HCT116 (cell line): Measurements from ENCODE around the gene RNPEP. TPM values are rescaled to one million over a fixed set of nuclear protein-coding genes. Genes with fewer than 3 reads are reported as not detected.
A peak's percentile ranks its signal among the peaks of the same experiment; 100 is the strongest.

Source experiments
- ATAC-seq: fragments of 200-7000 bp; cut with Tn5 transposase; 2 replicates; pipeline ENCODE4 v1.9.1; 2020; ENCODE audit warnings: mild to moderate bottlenecking, moderate library complexity
- BruUV-seq: library from RNA; stranded (reverse); fragments of 400-500 nt; replicated peaks from 2 replicates; lab custom pipeline; 2021; lab: Mats Ljungman, UMichigan
- CTCF ChIA-PET: fragments of 300-600 bp; sonication (Branson Sonifier 250); formaldehyde crosslinking; loops from one replicate; lab custom pipeline; 2021; ENCODE audit warnings: antibody characterized with exemption; lab: Charles Lee
- POLR2A ChIA-PET: fragments of 300-600, 350-600 bp; sonication (Branson Sonifier 250); formaldehyde crosslinking; loops from one replicate; lab custom pipeline; 2021; ENCODE audit warnings: antibody characterized with exemption; lab: Charles Lee
- RAD21 ChIA-PET, 2 experiments: fragments of 300-600 bp; sonication (Branson Sonifier 250); formaldehyde crosslinking; loops; one replicate each; lab custom pipeline; 2023; ENCODE audit warnings: low total read pairs in 2 of 2; ENCODE audit not compliant: uncharacterized antibody in 2 of 2, unreplicated experiment in 2 of 2, low non-redundant PET in 1 of 2; lab: Charles Lee
- DNase-seq: peaks from one replicate; pipeline ENCODE4 v3.0.0-alpha.2; 2010; ENCODE audit warnings: low read depth, low spot score
- H2AFZ ChIP-seq: fragments of 200-600 bp; shearing (Covaris generic), sonication (generic); 2 replicates; pipeline ENCODE4 v1.6.1; 2017; ENCODE audit warnings: low read depth, mixed run types, mixed read lengths, antibody characterized with exemption, low read length; ENCODE audit not compliant: poor library complexity, severe bottlenecking
- H3K27ac ChIP-seq: 2 replicates; pipeline ENCODE4 v1.5.1; 2012; ENCODE audit warnings: low read depth, low read length
- H3K27me3 ChIP-seq: fragments of 200-600 bp; sonication (generic); 2 replicates; pipeline ENCODE4 v1.6.1; 2016; ENCODE audit warnings: mixed run types, low read length, mixed read lengths; ENCODE audit not compliant: insufficient read depth
- H3K36me3 ChIP-seq, 2 experiments: fragments of 200-500 bp in 1 of 2; fragments of 200-600 bp in 1 of 2; sonication (Bioruptor generic) in 1 of 2; sonication (generic) in 1 of 2; 2 replicates each; pipeline versions ENCODE4 v1.5.1 to v1.6.1; 2014 to 2016; ENCODE audit warnings: low read length in 2 of 2, inconsistent platforms in 1 of 2, mixed read lengths in 1 of 2, mixed run types in 1 of 2; ENCODE audit not compliant: insufficient read depth in 2 of 2, control insufficient read depth in 1 of 2
- H3K4me1 ChIP-seq, 2 experiments: fragments of 200-600 bp in 1 of 2; sonication (generic) in 1 of 2; 2 replicates each; pipeline versions ENCODE4 v1.5.1 to v1.6.1; 2012 to 2017; ENCODE audit warnings: low read length in 2 of 2, inconsistent platforms in 1 of 2, mild to moderate bottlenecking in 1 of 2, mixed read lengths in 1 of 2, mixed run types in 1 of 2, moderate library complexity in 1 of 2; ENCODE audit not compliant: insufficient read depth in 2 of 2, control insufficient read depth in 1 of 2
- H3K4me2 ChIP-seq: fragments of 200-600 bp; sonication (generic); 2 replicates; pipeline ENCODE4 v1.6.1; 2017; ENCODE audit warnings: mixed run types, low read length, mixed read lengths
- H3K4me3 ChIP-seq, 2 experiments: fragments of 200-600 bp in 1 of 2; sonication (generic) in 1 of 2; replicated peaks in 1 of 2; 2 replicates each; pipeline ENCODE4 v1.5.1; 2011 to 2016; ENCODE audit warnings: low read length in 2 of 2, control low read depth in 1 of 2, low read depth in 1 of 2, mild to moderate bottlenecking in 1 of 2, mixed read lengths in 1 of 2, mixed run types in 1 of 2
- H3K79me2 ChIP-seq: fragments of 200-600 bp; sonication (generic); 2 replicates; pipeline ENCODE4 v1.6.1; 2017; ENCODE audit warnings: mild to moderate bottlenecking, mixed run types, low read length, moderate library complexity, mixed read lengths; ENCODE audit not compliant: insufficient read depth
- H3K9ac ChIP-seq: fragments of 200-600 bp; sonication (generic); 2 replicates; pipeline ENCODE4 v1.6.1; 2016; ENCODE audit warnings: low read length, mixed read lengths
- H3K9me2 ChIP-seq: fragments of 200-600 bp; sonication (generic), shearing (Covaris generic); 2 replicates; pipeline ENCODE4 v1.6.1; 2017; ENCODE audit warnings: mixed run types, mild to moderate bottlenecking, moderate library complexity; ENCODE audit not compliant: insufficient read depth
- H3K9me3 ChIP-seq, 2 experiments: fragments of 200-500 bp in 1 of 2; fragments of 200-600 bp in 1 of 2; sonication (Bioruptor generic) in 1 of 2; sonication (generic) in 1 of 2; 2 replicates each; pipeline ENCODE4 v1.6.1; 2014 to 2017; ENCODE audit warnings: low read length in 2 of 2, mixed read lengths in 2 of 2, inconsistent platforms in 1 of 2, low read depth in 1 of 2, mild to moderate bottlenecking in 1 of 2, mixed run types in 1 of 2, moderate library complexity in 1 of 2; ENCODE audit not compliant: control insufficient read depth in 1 of 2, insufficient read depth in 1 of 2
- H4K20me1 ChIP-seq: fragments of 200-600 bp; sonication (generic), shearing (Covaris generic); 2 replicates; pipeline ENCODE4 v1.6.1; 2017; ENCODE audit warnings: mixed run types, mild to moderate bottlenecking, moderate library complexity; ENCODE audit not compliant: insufficient read depth
- CBX3 ChIP-seq: IDR thresholded peaks from 2 replicates; pipeline ENCODE4 v1.6.1; 2012; ENCODE audit warnings: low read depth
- EGR1 ChIP-seq: IDR thresholded peaks from 2 replicates; pipeline ENCODE4 v1.6.1; 2012; ENCODE audit warnings: low read depth
- EZH2phosphoT487 ChIP-seq: fragments of 200-600 bp; IDR thresholded peaks from 2 replicates; pipeline ENCODE4 v1.6.1; 2018; ENCODE audit warnings: antibody characterized with exemption, borderline replicate concordance
- POLR2AphosphoS5 ChIP-seq: IDR thresholded peaks from 2 replicates; pipeline ENCODE4 v1.6.1; 2011; ENCODE audit warnings: mild to moderate bottlenecking, low read depth, low read length, moderate library complexity
- RAD21 ChIP-seq: IDR thresholded peaks from 2 replicates; pipeline ENCODE4 v1.6.1; 2012; ENCODE audit warnings: low read depth, mild to moderate bottlenecking
- SRF ChIP-seq: IDR thresholded peaks from 2 replicates; pipeline ENCODE4 v1.6.1; 2012; ENCODE audit warnings: low read depth
- TCF7L2 ChIP-seq: IDR thresholded peaks from 2 replicates; pipeline ENCODE4 v1.7.0; 2011; ENCODE audit warnings: borderline replicate concordance, inconsistent platforms; ENCODE audit not compliant: insufficient read depth, insufficient read length; ENCODE audit errors: extremely low read depth
- YY1 ChIP-seq: IDR thresholded peaks from 2 replicates; pipeline ENCODE4 v1.6.1; 2011; ENCODE audit warnings: low read length, low read depth, moderate library complexity, mild to moderate bottlenecking; ENCODE audit not compliant: insufficient replicate concordance; ENCODE audit errors: extremely low read depth
- intact Hi-C: fragments of 100-400 bp; cut with micrococcal nuclease; formaldehyde crosslinking; loops from 2 replicates; pipeline ENCODE4 v1.10.0; 2022
- total RNA-seq: library from RNA; stranded (reverse); gene quantifications from one replicate; pipeline ENCODE4 v1.2.1, GENCODE V29; 2021; ENCODE audit not compliant: unreplicated experiment
- TF ChIP-seq, protein P1 (sequence below): IDR thresholded peaks from 2 replicates; pipeline ENCODE4 v1.6.1; 2011; ENCODE audit warnings: mild to moderate bottlenecking, low read length, moderate library complexity; ENCODE audit not compliant: insufficient replicate concordance; ENCODE audit errors: extremely low read depth
- TF ChIP-seq, protein P2 (sequence below), 3 experiments: fragments of 200-600 bp in 1 of 3; sonication (generic) in 1 of 3; IDR thresholded peaks in 2 of 3; conservative IDR thresholded peaks in 1 of 3; 2 replicates each; pipeline ENCODE4 v1.5.1; 2012 to 2017; ENCODE audit warnings: low read depth in 2 of 3, low read length in 2 of 3, antibody characterized with exemption in 1 of 3, borderline replicate concordance in 1 of 3, control low read depth in 1 of 3, mild to moderate bottlenecking in 1 of 3, mixed read lengths in 1 of 3, mixed run types in 1 of 3, moderate library complexity in 1 of 3; ENCODE audit not compliant: insufficient read depth in 1 of 3
- TF ChIP-seq, protein P3 (sequence below): IDR thresholded peaks from 2 replicates; pipeline ENCODE4 v1.6.1; 2012

RNPEP gene
- total RNA-seq, 1 experiment from 2014 or later = 85.9 TPM

DNA sequence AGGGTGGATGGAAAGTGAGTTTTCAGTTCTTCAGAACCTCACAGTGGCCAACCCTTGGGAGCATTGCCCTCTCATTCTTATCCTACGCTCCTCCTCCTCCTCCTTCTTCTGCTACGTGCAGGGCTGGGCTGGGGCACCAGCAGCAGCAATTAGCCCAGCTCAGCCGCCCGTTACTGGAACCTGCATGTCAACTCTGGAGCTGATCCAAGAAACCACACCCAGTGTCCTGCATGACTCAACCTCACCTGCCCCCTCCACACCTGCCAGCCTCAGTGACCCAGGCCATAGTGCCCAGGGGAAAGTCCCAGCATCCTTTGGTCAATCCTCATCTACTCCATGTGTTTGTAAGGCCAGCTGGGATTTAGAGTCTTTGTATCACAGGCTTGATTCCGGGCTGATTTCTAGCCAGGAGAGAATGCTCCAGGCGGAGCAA is 40.6 kb downstream of the RNPEP start:
- Histone ChIP-seq H3K79me2 (no peaks in the 10 kb centered on the region), H3K4me1 (peaks cover 68 to 84% of the 10 kb centered on the region in 2 experiments), H3K4me2 (peak overlapping the region; percentile 83), H3K9me2 (no peaks in the 10 kb centered on the region), H4K20me1 (no peaks in the 10 kb centered on the region), H3K27me3 (no peaks in the 10 kb centered on the region), H3K4me3 (peak overlapping the region; percentile 13 to 39), H3K27ac (peak overlapping the region; percentile 93), H3K36me3 (no peaks in the 10 kb centered on the region), H3K9ac (peak overlapping the region; percentile 38), H2AFZ (peak overlapping the region; percentile 42), H3K9me3 (no peaks in the 10 kb centered on the region)
- CTCF ChIA-PET = interaction anchor here (0.5 to 2.1 kb wide), 3 partner anchors 13 to 21 kb away, joined by 3 to 8 read pairs (median 6); partner anchors contain the start of gene ELF3
- ATAC-seq (peak; percentile 61), DNase-seq (peak; percentile 92)
- POLR2A ChIA-PET = interaction anchor here (0.9 to 9.1 kb wide), 8 partner anchors 11 to 72 kb away, joined by 3 to 174 read pairs (median 4); partner anchors contain the start of gene ELF3
- peak; percentile 82 for TF ChIP-seq YY1
- no peak for TF ChIP-seq CBX3
- TF ChIP-seq, protein P1, sequence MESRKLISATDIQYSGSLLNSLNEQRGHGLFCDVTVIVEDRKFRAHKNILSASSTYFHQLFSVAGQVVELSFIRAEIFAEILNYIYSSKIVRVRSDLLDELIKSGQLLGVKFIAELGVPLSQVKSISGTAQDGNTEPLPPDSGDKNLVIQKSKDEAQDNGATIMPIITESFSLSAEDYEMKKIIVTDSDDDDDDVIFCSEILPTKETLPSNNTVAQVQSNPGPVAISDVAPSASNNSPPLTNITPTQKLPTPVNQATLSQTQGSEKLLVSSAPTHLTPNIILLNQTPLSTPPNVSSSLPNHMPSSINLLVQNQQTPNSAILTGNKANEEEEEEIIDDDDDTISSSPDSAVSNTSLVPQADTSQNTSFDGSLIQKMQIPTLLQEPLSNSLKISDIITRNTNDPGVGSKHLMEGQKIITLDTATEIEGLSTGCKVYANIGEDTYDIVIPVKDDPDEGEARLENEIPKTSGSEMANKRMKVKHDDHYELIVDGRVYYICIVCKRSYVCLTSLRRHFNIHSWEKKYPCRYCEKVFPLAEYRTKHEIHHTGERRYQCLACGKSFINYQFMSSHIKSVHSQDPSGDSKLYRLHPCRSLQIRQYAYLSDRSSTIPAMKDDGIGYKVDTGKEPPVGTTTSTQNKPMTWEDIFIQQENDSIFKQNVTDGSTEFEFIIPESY = peak; percentile 13
- TF ChIP-seq SRF = no peak
- peak; percentile 85 for TF ChIP-seq POLR2AphosphoS5
- BruUV-seq = no TSS peak
- RAD21 ChIA-PET = interaction anchor here in 1 of 2 experiments (1.6 kb wide), 2 partner anchors 13 to 15 kb away, joined by 3 to 5 read pairs; partner anchors contain the start of gene ELF3
- intact Hi-C loops = loop anchor here (2.0 kb wide), 1 partner anchor 34 kb away; no protein-coding TSS in a partner anchor

DNA sequence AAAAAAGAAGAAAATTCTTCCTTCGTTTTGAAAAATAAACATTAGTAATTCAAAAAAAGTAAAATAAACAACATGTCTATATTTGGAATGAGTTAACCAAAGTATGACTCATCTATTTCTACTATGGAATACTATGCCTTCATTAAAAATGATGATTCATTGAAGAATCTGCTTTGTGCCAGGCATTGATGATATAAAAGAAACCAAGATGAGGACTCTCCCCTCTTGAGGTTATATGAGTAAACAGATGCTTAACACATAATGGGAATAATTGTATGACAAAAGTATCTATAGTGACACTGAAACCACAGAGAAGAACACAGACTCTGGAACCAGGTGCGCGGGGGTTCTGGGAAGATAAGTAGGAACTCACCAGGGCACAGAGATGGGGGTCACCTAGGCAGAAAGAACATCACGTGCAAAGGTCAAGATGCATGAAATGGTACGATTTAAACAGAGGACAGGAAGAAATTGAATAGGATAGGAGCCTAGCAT is 46.8 kb downstream of the RNPEP start:
- peak overlapping the region; percentile 70 for H3K4me2 ChIP-seq
- DNase-seq = peak; percentile 73
- H3K4me1 ChIP-seq = peaks cover 48 to 73% of the 10 kb centered on the region in 2 experiments
- intact Hi-C loops = no loop called here
- no peaks in the 10 kb centered on the region for H3K9me3 ChIP-seq
- H4K20me1 ChIP-seq = no peaks in the 10 kb centered on the region
- H3K4me3 ChIP-seq = peak overlapping the region in 1 of 2 experiments; percentile 8; a peak in 1 of 4 replicates
- H3K9me2 ChIP-seq = no peaks in the 10 kb centered on the region
- H2AFZ ChIP-seq = peak overlapping the region; percentile 77
- ChIA-PET RAD21 (no interaction called here), CTCF (no interaction called here), POLR2A (interaction anchor here (0.7 to 2.2 kb wide), 9 partner anchors 12 to 34 kb away, joined by 3 to 13 read pairs (median 4); partner anchors contain the start of gene ELF3)
- H3K36me3 ChIP-seq = no peaks in the 10 kb centered on the region
- peak overlapping the region; percentile 72 for H3K27ac ChIP-seq
- no peaks in the 10 kb centered on the region for H3K79me2 ChIP-seq
- H3K9ac ChIP-seq = peak overlapping the region; percentile 38
- BruUV-seq = no TSS peak
- peak; percentile 77 for ATAC-seq
- no peaks in the 10 kb centered on the region for H3K27me3 ChIP-seq
- TF ChIP-seq RAD21 (peak; percentile 32; the same call in 1 of the 2 replicates), TCF7L2 (no peak), EGR1 (peak; percentile 27; the same call in 1 of the 2 replicates), EZH2phosphoT487 (no peak)
- TF ChIP-seq, protein P2, sequence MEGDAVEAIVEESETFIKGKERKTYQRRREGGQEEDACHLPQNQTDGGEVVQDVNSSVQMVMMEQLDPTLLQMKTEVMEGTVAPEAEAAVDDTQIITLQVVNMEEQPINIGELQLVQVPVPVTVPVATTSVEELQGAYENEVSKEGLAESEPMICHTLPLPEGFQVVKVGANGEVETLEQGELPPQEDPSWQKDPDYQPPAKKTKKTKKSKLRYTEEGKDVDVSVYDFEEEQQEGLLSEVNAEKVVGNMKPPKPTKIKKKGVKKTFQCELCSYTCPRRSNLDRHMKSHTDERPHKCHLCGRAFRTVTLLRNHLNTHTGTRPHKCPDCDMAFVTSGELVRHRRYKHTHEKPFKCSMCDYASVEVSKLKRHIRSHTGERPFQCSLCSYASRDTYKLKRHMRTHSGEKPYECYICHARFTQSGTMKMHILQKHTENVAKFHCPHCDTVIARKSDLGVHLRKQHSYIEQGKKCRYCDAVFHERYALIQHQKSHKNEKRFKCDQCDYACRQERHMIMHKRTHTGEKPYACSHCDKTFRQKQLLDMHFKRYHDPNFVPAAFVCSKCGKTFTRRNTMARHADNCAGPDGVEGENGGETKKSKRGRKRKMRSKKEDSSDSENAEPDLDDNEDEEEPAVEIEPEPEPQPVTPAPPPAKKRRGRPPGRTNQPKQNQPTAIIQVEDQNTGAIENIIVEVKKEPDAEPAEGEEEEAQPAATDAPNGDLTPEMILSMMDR (IDR thresholded peaks at IDR 0.05 in 2 of 3, conservative IDR thresholded peaks at IDR 0.05 in 1 of 3; ENCODE audit: borderline replicate concordance in 1 of 3, insufficient read depth in 1 of 3, low read depth in 2 of 3, low read length in 2 of 3) = no peak
- TF ChIP-seq, protein P3, sequence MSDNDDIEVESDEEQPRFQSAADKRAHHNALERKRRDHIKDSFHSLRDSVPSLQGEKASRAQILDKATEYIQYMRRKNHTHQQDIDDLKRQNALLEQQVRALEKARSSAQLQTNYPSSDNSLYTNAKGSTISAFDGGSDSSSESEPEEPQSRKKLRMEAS = 0 out of 2 replicates have a peak, but pooled peaks have one; percentile 39
